ENCODE data around the gene CERK. TPM values are rescaled to one million over a fixed set of nuclear protein-coding genes. Genes with fewer than 3 reads are reported as not detected.

The CERK gene
- polyA plus RNA-seq, 1 donor from 2014 or later: 57.4 TPM

- no peak overlapping the region for H3K4me2 ChIP-seq (ENCODE audit: low read length)
- no peaks in the 10 kb centered on the region for H3K79me2 ChIP-seq (replicated peaks; ENCODE audit: insufficient read depth, low read length)
- H3F3A ChIP-seq (ENCODE audit: insufficient read depth, low read length, poor library complexity, severe bottlenecking): no peaks in the 10 kb centered on the region
- no peak overlapping the region for H3K27ac ChIP-seq (ENCODE audit: low read length)
- no peak overlapping the region for H3K9ac ChIP-seq (ENCODE audit: low read length)
- H4K20me1 ChIP-seq (ENCODE audit: insufficient read depth): no peaks in the 10 kb centered on the region
- no peaks in the 10 kb centered on the region for H3K36me3 ChIP-seq (ENCODE audit: insufficient read depth, low read length)
- no peaks in the 10 kb centered on the region for H3K9me3 ChIP-seq (ENCODE audit: low read length)
- no peak for TF ChIP-seq SMC3 (conservative IDR thresholded peaks at IDR 0.05; ENCODE audit: poor library complexity)
- no peak for TF ChIP-seq MXI1 (conservative IDR thresholded peaks at IDR 0.05; ENCODE audit: poor library complexity, severe bottlenecking)
- TF ChIP-seq EP300 (conservative IDR thresholded peaks at IDR 0.05; ENCODE audit: poor library complexity, severe bottlenecking): no peak
- TF ChIP-seq EZH2 (IDR thresholded peaks at IDR 0.05; ENCODE audit: borderline replicate concordance, insufficient read depth, low read length, poor library complexity, severe bottlenecking): no peak
- TF ChIP-seq TAF1 (IDR thresholded peaks at IDR 0.05; ENCODE audit: low read depth): no peak
- TF ChIP-seq RAD21 (conservative IDR thresholded peaks at IDR 0.05): no peak
- TF ChIP-seq POLR2AphosphoS5 (IDR thresholded peaks at IDR 0.05): no peak
- no peak for TF ChIP-seq REST (IDR thresholded peaks at IDR 0.05; ENCODE audit: borderline replicate concordance)
- TF ChIP-seq CTCF (IDR thresholded peaks at IDR 0.05; ENCODE audit: poor library complexity, severe bottlenecking): no peak
- H3K27me3 ChIP-seq (ENCODE audit: insufficient read depth, low read depth, low read length): no peaks in the 10 kb centered on the region
- no peaks in the 10 kb centered on the region for H3K9me2 ChIP-seq (ENCODE audit: insufficient read depth, low read length)
- H3K4me3 ChIP-seq (ENCODE audit: low read length): no peak overlapping the region
- H2AFZ ChIP-seq (ENCODE audit: low read depth, low read length): no peak overlapping the region
These were observed 8.6 kb upstream of the CERK start for GRCh38 chr22:46746620-46747019.

- no peak overlapping the region for H3K4me3 ChIP-seq (ENCODE audit: low read length)
- no peaks in the 10 kb centered on the region for H3F3A ChIP-seq (ENCODE audit: insufficient read depth, low read length, poor library complexity, severe bottlenecking)
- H4K20me1 ChIP-seq (ENCODE audit: insufficient read depth): no peaks in the 10 kb centered on the region
- H3K9ac ChIP-seq (ENCODE audit: low read length): no peak overlapping the region
- H3K27ac ChIP-seq (ENCODE audit: low read length): no peak overlapping the region
- TF ChIP-seq POLR2AphosphoS5 (IDR thresholded peaks at IDR 0.05): no peak
- no peak for TF ChIP-seq EZH2 (IDR thresholded peaks at IDR 0.05; ENCODE audit: borderline replicate concordance, insufficient read depth, low read length, poor library complexity, severe bottlenecking)
- no peak for TF ChIP-seq EP300 (conservative IDR thresholded peaks at IDR 0.05; ENCODE audit: poor library complexity, severe bottlenecking)
- no peak for TF ChIP-seq TAF1 (IDR thresholded peaks at IDR 0.05; ENCODE audit: low read depth)
- no peak for TF ChIP-seq RAD21 (conservative IDR thresholded peaks at IDR 0.05)
- H3K79me2 ChIP-seq (replicated peaks; ENCODE audit: insufficient read depth, low read length): no peaks in the 10 kb centered on the region
- no peaks in the 10 kb centered on the region for H3K36me3 ChIP-seq (ENCODE audit: insufficient read depth, low read length)
- no peaks in the 10 kb centered on the region for H3K9me2 ChIP-seq (ENCODE audit: insufficient read depth, low read length)
- H3K27me3 ChIP-seq (ENCODE audit: insufficient read depth, low read depth, low read length): no peaks in the 10 kb centered on the region
- no peak overlapping the region for H2AFZ ChIP-seq (ENCODE audit: low read depth, low read length)
- H3K9me3 ChIP-seq (ENCODE audit: low read length): no peaks in the 10 kb centered on the region
- no peak overlapping the region for H3K4me2 ChIP-seq (ENCODE audit: low read length)
These were observed 8.1 kb upstream of the CERK start for GRCh38 chr22:46746192-46746591.
